Loucy (cell line): ENCODE data around the gene EID2.

Experiments used
- H2AFZ ChIP-seq: fragments of 200-600 bp; sonication (generic); 2 replicates; pipeline ENCODE4 v1.6.0; 2016; ENCODE audit warnings: antibody characterized with exemption, mild to moderate bottlenecking, low read length, moderate library complexity
- H3F3A ChIP-seq: fragments of 200-600 bp; 2 replicates; pipeline ENCODE4 v1.6.0; 2016; ENCODE audit warnings: antibody characterized with exemption, low read depth, mild to moderate bottlenecking
- H3K27me3 ChIP-seq: fragments of 200-600 bp; sonication (generic); 2 replicates; pipeline ENCODE4 v1.6.1; 2014; ENCODE audit warnings: low read length, mild to moderate bottlenecking; ENCODE audit not compliant: insufficient read depth, poor library complexity, severe bottlenecking
- H3K36me3 ChIP-seq: fragments of 200-600 bp; sonication (generic); 2 replicates; pipeline ENCODE4 v1.6.1; 2016; ENCODE audit warnings: low read length; ENCODE audit not compliant: insufficient read depth
- H3K4me1 ChIP-seq: fragments of 200-600 bp; sonication (generic); 2 replicates; pipeline ENCODE4 v1.5.1; 2014; ENCODE audit warnings: low read length, mild to moderate bottlenecking; ENCODE audit not compliant: insufficient read depth, poor library complexity, severe bottlenecking
- H3K4me2 ChIP-seq: fragments of 200-600 bp; sonication (generic); 2 replicates; pipeline ENCODE4 v1.6.0; 2014; ENCODE audit warnings: antibody characterized with exemption, low read length, low read depth, mild to moderate bottlenecking; ENCODE audit not compliant: poor library complexity, severe bottlenecking
- H3K4me3 ChIP-seq: fragments of 200-600 bp; sonication (generic); 2 replicates; pipeline ENCODE4 v1.5.1; 2014; ENCODE audit warnings: low read length, mild to moderate bottlenecking, mixed read lengths; ENCODE audit not compliant: poor library complexity, severe bottlenecking
- H3K79me2 ChIP-seq: fragments of 200-600 bp; sonication (generic); 2 replicates; pipeline ENCODE4 v1.6.1; 2014; ENCODE audit warnings: low read length; ENCODE audit not compliant: insufficient read depth
- H3K9ac ChIP-seq: fragments of 200-600 bp; sonication (generic); 2 replicates; pipeline ENCODE4 v1.6.0; 2014; ENCODE audit warnings: mild to moderate bottlenecking, low read depth, low read length, moderate library complexity; ENCODE audit not compliant: poor library complexity, severe bottlenecking
- H3K9me2 ChIP-seq: fragments of 200-600 bp; sonication (generic); replicated peaks from 2 replicates; pipeline ENCODE4 v1.6.1; 2016; ENCODE audit warnings: low read depth, low read length, mixed read lengths
- H3K9me3 ChIP-seq: fragments of 200-600 bp; sonication (generic); 2 replicates; pipeline ENCODE4 v1.6.1; 2014; ENCODE audit warnings: mild to moderate bottlenecking, antibody characterized with exemption, low read length, low read depth; ENCODE audit not compliant: insufficient read depth
- H4K20me1 ChIP-seq: fragments of 200-600 bp; sonication (generic); 2 replicates; pipeline ENCODE4 v1.6.0; 2014; ENCODE audit warnings: antibody characterized with exemption, low read length, mild to moderate bottlenecking; ENCODE audit not compliant: insufficient read depth, poor library complexity, severe bottlenecking
- CTCF ChIP-seq: fragments of 200-600 bp; sonication (generic); conservative IDR thresholded peaks from 2 replicates; pipeline ENCODE4 v1.5.1; 2014; ENCODE audit warnings: mild to moderate bottlenecking, antibody characterized with exemption, low read length
- EZH2phosphoT487 ChIP-seq: fragments of 200-600 bp; IDR thresholded peaks from 2 replicates; pipeline ENCODE4 v1.6.1; 2018; ENCODE audit warnings: antibody characterized with exemption, mild to moderate bottlenecking, moderate library complexity, borderline replicate concordance

EID2 gene

GRCh38 chr19:39492788-39493187, 47.2 kb downstream of the EID2 start:
- Histone ChIP-seq H3K9ac (no peak overlapping the region), H3K27me3 (no peaks in the 10 kb centered on the region), H2AFZ (no peak overlapping the region), H3K9me3 (no peaks in the 10 kb centered on the region), H3K4me3 (no peak overlapping the region), H3K4me2 (no peak overlapping the region), H3K4me1 (peaks cover 7% of the 10 kb centered on the region), H4K20me1 (no peaks in the 10 kb centered on the region), H3K36me3 (peaks cover 31% of the 10 kb centered on the region; the same call in 1 of the 2 replicates), H3F3A (no peaks in the 10 kb centered on the region), H3K9me2 (no peaks in the 10 kb centered on the region), H3K79me2 (no peaks in the 10 kb centered on the region)
- TF ChIP-seq CTCF, result no peak
- TF ChIP-seq EZH2phosphoT487, result no peak

- Histone ChIP-seq H3K36me3 (peaks cover 34% of the 10 kb centered on the region; the same call in 1 of the 2 replicates), H3K79me2 (no peaks in the 10 kb centered on the region), H3K4me1 (peaks cover 1% of the 10 kb centered on the region), H3K9ac (no peak overlapping the region), H3K4me2 (no peak overlapping the region), H3F3A (no peaks in the 10 kb centered on the region), H3K9me2 (no peaks in the 10 kb centered on the region), H3K27me3 (no peaks in the 10 kb centered on the region), H3K9me3 (no peaks in the 10 kb centered on the region), H3K4me3 (no peak overlapping the region), H2AFZ (no peak overlapping the region), H4K20me1 (no peaks in the 10 kb centered on the region)
- no peak for TF ChIP-seq CTCF
- no peak for TF ChIP-seq EZH2phosphoT487
Observed at GRCh38 chr19:39492225-39492624, 47.7 kb downstream of the EID2 start.

- no peaks in the 10 kb centered on the region for H3F3A ChIP-seq
- no peak overlapping the region for H2AFZ ChIP-seq
- H3K36me3 ChIP-seq, result peaks cover 48% of the 10 kb centered on the region; the same call in 1 of the 2 replicates
- H3K9me2 ChIP-seq, result no peaks in the 10 kb centered on the region
- no peak overlapping the region for H3K9ac ChIP-seq
- H3K27me3 ChIP-seq, result no peaks in the 10 kb centered on the region
- no peaks in the 10 kb centered on the region; the same call in 1 of the 2 replicates for H3K79me2 ChIP-seq
- H4K20me1 ChIP-seq, result no peaks in the 10 kb centered on the region
- H3K9me3 ChIP-seq, result no peaks in the 10 kb centered on the region
- H3K4me2 ChIP-seq, result no peak overlapping the region
- no peak overlapping the region for H3K4me3 ChIP-seq
- no peaks in the 10 kb centered on the region for H3K4me1 ChIP-seq
- TF ChIP-seq EZH2phosphoT487, result no peak
- no peak for TF ChIP-seq CTCF
Observed at GRCh38 chr19:39489756-39490155, 50.2 kb downstream of the EID2 start.
